Measurements from ENCODE around the gene RNU4-1. TPM values are rescaled to one million over a fixed set of nuclear protein-coding genes. Genes with fewer than 3 reads are reported as not detected.

RNU4-1 gene
- 2,141 and 7,155 TPM in 2 replicates for total RNA-seq
- under 0.01 TPM in 2 replicates for polyA plus RNA-seq
- polyA plus RNA-seq (2011; cell fraction: cytosol; rRNA removed), result under 0.01 TPM in 1 of 2 replicates, not detected in the other
- polyA plus RNA-seq (2011; cell fraction: nucleus; rRNA removed), result under 0.01 TPM in 2 replicates
- polyA plus RNA-seq (2012), result 82.7 and 366 TPM in 2 replicates
- under 0.01 TPM in 2 replicates for polyA minus RNA-seq
- 35,848 TPM for polyA minus RNA-seq (2011; cell fraction: cytosol; rRNA and poly(A)+ RNA removed)
- under 0.01 TPM in 2 replicates for polyA minus RNA-seq (2011; cell fraction: nucleus; rRNA and poly(A)+ RNA removed)
- Bru-seq, nascent RNA, result percentile 91 among the genes with signal in this experiment
- BruChase-seq, experiment 1, labeled RNA remaining after a 6-hour chase, result percentile 35 among the genes with signal in this experiment
- BruChase-seq, experiment 2, labeled RNA remaining after a 2-hour chase, result percentile 48 among the genes with signal in this experiment
- long read RNA-seq, result 0 reads

DNA sequence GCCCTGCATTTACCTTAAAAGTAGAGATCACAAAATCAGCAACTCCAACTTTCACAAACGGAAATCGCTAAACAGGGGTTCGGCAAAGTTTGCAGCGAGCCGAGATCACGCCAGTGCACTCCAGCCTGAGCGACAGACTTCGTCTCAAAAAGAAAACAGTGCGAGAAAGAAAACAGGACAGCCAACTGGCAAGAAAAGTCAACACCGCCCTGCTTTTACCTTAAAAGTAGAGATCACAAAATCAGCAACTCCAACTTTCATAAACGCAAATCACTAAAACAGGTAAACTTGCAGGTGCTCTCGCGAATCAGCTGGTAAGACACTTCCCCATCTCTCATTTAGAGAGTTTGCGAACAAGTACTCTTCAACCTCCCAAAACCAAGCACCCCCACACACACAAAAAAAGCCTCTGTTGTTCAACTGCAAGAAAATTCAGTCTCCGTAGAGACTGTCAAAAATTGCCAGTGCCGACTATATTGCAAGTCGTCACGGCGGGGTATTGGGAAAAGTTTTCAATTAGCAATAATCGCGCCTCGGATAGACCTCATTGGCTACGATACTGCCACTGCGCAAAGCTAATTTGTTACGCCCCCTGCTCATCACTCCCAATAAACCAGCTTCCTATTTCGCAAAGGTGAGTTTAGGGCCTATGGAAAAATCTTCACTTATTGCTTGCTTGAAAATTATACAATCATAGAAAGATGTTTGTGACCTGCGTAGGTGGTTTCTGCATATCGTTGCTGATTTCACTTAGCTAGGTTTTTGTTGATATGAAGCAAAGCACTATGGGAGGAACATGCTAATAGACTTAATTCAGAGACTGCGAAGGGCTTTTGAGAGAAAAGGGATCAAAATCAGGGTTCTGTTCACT, at the start of gene RNU4-1:
Gene RNU4-1 (minus strand): TSS at position 577 of the 871 bp plus-strand sequence.
- Histone ChIP-seq H3K4me2 (ENCODE audit: insufficient read depth, low read length) (peak within 1 kb of the TSS; percentile 81), H3K27me3 (ENCODE audit: control insufficient read depth in 2 of 2, insufficient read depth in 2 of 2, low read length in 2 of 2) (no peaks in the 10 kb centered on the region), H3K27ac (ENCODE audit: insufficient read depth, low read depth, low read length) (peak within 1 kb of the TSS; percentile 100), H3K9me3 (replicated peaks; ENCODE audit: control insufficient read depth, insufficient read depth, low read length) (no peaks in the 10 kb centered on the region), H3K4me1 (ENCODE audit: control insufficient read depth, extremely low read depth, insufficient read depth, low read length) (peaks cover 9% of the 10 kb centered on the region), H2AFZ (ENCODE audit: low read depth, low read length) (peak within 1 kb of the TSS; percentile 78), H3K79me2 (ENCODE audit: control insufficient read depth, insufficient read depth, low read length) (no peaks in the 10 kb centered on the region), H4K20me1 (replicated peaks; ENCODE audit: control insufficient read depth, extremely low read depth, insufficient read depth, low read length) (no peaks in the 10 kb centered on the region), H3K4me3 (replicated peaks in 1 of 3; ENCODE audit: insufficient read depth in 1 of 3, low read depth in 1 of 3, low read length in 3 of 3) (peak within 1 kb of the TSS; percentile 22 to 64 (median 45)), H3K9me1 (replicated peaks; ENCODE audit: control insufficient read depth, extremely low read depth, insufficient read depth, low read length) (no peaks in the 10 kb centered on the region), H3K9ac (replicated peaks; ENCODE audit: extremely low read depth, insufficient read depth, low read length) (peak within 1 kb of the TSS; percentile 100), H3K36me3 (ENCODE audit: control insufficient read depth in 2 of 2, extremely low read depth in 1 of 2, insufficient read depth in 2 of 2, low read length in 2 of 2) (no peaks in the 10 kb centered on the region)
- ChIA-PET CTCF (interaction anchor here (0.9 to 4.9 kb wide), 7 partner anchors 9 to 66 kb away, joined by 3 to 99 read pairs (median 21); partner anchors contain the start of genes PXN and SIRT4), POLR2A (interaction anchor here (0.5 to 4.9 kb wide), 19 partner anchors 10 to 125 kb away, joined by 3 to 211 read pairs (median 19); partner anchors contain the start of genes PXN, RPLP0 and SIRT4)
- dilution Hi-C loops (cut with MboI; ENCODE audit: extremely low pct_ligation_motif_present, low sequenced_read_pairs) (no loop called here), intact Hi-C loops (cut with micrococcal nuclease) (loop anchor here (1.0 kb wide), 2 partner anchors 9 to 24 kb away; partner anchors contain the start of gene SIRT4)
- TF ChIP-seq, protein P1, sequence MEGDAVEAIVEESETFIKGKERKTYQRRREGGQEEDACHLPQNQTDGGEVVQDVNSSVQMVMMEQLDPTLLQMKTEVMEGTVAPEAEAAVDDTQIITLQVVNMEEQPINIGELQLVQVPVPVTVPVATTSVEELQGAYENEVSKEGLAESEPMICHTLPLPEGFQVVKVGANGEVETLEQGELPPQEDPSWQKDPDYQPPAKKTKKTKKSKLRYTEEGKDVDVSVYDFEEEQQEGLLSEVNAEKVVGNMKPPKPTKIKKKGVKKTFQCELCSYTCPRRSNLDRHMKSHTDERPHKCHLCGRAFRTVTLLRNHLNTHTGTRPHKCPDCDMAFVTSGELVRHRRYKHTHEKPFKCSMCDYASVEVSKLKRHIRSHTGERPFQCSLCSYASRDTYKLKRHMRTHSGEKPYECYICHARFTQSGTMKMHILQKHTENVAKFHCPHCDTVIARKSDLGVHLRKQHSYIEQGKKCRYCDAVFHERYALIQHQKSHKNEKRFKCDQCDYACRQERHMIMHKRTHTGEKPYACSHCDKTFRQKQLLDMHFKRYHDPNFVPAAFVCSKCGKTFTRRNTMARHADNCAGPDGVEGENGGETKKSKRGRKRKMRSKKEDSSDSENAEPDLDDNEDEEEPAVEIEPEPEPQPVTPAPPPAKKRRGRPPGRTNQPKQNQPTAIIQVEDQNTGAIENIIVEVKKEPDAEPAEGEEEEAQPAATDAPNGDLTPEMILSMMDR (IDR thresholded peaks at IDR 0.05; ENCODE audit: extremely low read depth in 1 of 2, insufficient read depth in 1 of 2, low read depth in 1 of 2, low read length in 2 of 2), result no peak
- peak; percentile 18 for TF ChIP-seq FOS (IDR thresholded peaks at IDR 0.05; ENCODE audit: borderline replicate concordance, insufficient read depth, low read length)
- peak; percentile 100 for TF ChIP-seq POLR2A (IDR thresholded peaks at IDR 0.05; ENCODE audit: low read depth, low read length)
- no peak for TF ChIP-seq EZH2 (IDR thresholded peaks at IDR 0.05; ENCODE audit: borderline replicate concordance, low read depth, low read length, severe bottlenecking)
- TF ChIP-seq POLR2AphosphoS5 (IDR thresholded peaks at IDR 0.05; ENCODE audit: insufficient read depth, low read depth, low read length), result peak; percentile 100
- DNase-seq (ENCODE audit: low read depth, low spot score) (peak; percentile 89), FAIRE-seq (peak; percentile 85)
- TSS peak; percentile 53 for BruUV-seq (replicated peaks)
